DMS153 treated with DMSO at 0.1 percent for 48 hours (cell line): ENCODE measurements around the gene MCC.

Source experiments
- DNase-seq: peaks from one replicate; lab custom pipeline; 2025; ENCODE audit not compliant: unreplicated experiment; lab: John Stamatoyannopoulos, UW

MCC gene

DNA sequence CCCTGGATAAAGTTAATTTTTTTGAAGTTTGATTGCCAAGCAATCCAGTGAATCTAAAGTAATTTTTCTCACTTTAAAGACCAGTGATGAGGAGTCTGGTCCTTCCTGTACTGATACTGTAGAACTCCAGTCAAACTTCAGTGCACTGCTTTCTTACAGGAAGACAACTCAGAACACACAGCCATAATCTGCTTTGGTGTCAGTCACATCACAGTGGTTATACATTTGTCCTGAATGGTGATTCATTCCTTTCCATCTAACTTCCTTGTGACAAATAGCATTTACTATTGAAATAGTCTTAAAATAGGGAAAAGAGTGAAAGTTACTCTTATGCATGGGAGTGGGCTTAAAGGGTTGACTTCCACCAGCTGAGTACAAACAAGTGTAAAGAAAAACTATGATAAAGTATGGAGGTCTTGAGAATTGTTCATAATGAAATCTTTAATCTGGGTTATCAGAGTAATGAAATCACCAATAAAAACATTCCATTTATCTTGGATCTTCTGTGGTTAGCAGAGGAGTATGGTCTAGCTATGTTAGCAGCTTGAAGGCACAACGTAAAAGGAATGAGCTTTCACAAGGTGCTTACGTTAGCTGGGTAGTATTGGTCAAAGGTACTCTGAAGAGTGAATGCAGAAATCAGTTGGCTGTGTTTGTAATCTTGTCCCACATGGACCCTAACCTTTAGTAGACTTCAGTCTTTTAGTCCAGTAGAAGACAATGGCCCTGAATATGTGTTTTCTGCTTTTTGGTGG is 470.2 kb downstream of the MCC start:
- no peak for DNase-seq

- no peak for DNase-seq
Measured at GRCh38 chr5:113005454-113005853, 482.8 kb downstream of the MCC start.

DNA sequence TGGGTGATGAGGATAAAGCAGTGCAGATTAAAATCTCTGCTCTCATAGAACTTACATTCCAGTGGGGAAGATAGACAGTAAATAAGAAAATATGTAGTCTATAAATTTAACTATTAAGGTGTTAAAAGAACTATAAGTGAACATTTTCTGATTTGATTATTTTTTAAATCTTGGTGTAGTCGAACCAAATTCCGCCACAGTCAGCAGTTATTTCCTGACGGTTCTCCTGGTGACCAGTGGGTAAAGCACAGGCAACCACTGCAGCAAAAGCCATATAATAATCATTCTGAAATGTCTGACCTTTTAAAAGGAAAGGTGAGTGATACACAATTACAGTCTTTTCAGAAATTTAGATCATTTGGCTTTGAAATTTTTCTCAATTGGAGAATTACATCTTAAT is 484.5 kb downstream of the MCC start:
- no peak for DNase-seq

GRCh38 chr5:113002423-113002822 is 485.8 kb downstream of the MCC start:
- DNase-seq = no peak

DNA sequence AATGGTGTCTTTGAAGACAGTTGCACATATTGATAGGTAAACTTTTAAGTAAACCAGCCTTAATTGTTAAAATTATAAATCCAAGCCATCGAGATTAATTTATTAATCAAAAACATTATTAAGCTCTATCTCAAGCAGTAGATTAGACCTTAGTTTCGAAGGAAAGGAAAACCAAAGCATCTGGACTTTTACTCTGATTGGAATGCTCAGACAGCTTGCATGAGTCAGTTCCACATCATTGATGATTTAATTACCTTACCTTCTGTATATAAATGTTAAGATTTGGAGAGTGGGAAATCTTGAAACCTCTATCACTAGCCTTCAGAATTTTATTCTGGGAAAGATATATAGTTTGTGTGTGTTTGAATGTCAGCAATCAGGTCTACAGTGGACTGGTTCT is 487.8 kb downstream of the MCC start:
- no peak for DNase-seq

GRCh38 chr5:112998296-112998695 is 490.0 kb downstream of the MCC start:
- DNase-seq = no peak

DNA sequence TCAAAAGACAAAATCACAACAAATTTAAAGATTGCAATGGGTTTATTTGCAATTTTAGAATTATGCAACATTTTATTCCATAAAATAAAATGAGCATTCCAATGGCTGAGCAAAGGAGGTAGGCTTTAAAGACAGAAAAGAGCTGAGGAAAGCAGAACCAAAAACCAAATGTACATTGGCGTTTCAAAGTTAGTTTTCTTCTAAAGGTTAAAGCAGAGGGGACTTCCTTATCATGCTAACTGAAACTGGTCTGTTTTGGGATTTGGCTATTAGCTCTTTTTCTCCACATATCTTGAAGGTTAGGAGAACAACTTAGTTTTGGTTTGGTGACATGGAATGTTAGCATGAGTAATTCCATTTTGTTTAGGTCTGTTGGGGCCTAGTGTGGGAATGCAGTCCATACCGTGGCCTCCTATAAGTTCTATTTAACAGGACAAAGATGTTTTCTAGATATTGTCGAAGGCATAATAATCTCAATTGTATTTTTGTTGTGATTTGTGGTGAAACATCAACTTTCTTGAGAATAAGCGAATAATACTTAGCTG is 491.4 kb downstream of the MCC start:
- DNase-seq = no peak

GRCh38 chr5:112995764-112996618 is 492.3 kb downstream of the MCC start:
- DNase-seq = no peak

GRCh38 chr5:112986224-112986623 is 502.0 kb downstream of the MCC start:
- no peak for DNase-seq

DNA sequence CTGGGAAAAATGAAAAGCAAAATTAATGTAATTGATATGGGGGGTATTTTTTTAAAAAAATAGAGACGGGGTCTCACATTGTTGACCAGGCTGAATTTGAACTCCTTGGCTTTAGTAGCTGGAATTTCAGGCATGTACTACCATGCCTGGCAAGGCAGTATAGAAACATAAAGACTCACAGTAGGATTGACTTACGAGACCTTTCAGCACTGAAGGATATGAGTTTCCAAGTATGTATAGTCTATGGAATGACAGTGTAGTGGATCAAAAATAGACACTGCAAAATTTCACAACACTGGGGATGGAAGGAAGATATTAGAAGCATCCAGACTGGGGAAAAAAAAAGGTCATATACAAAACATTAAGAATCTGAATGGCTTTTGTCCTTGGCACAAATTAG is 504.9 kb downstream of the MCC start:
- no peak for DNase-seq

DNA sequence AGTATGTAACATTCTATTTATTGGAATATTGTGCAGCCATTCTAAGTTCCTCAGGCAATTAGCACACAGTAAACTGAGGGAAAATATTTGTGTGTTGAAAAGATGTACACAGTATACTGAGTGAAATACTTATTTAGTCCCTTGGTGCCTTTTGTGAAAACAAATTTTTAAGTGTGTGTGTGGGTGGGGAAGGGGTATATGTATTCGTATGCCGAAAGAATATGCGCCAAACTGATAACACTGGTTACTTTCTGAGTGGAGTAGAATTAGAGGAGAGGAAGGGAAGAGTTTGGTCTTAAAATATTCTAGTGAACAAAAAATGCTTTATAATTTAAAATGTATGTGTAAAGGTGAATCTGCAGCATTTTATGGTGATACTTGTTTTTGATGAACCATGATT is 508.5 kb downstream of the MCC start:
- DNase-seq = no peak

- DNase-seq = no peak
Measured at GRCh38 chr5:112978836-112979235, 509.4 kb downstream of the MCC start.

DNA sequence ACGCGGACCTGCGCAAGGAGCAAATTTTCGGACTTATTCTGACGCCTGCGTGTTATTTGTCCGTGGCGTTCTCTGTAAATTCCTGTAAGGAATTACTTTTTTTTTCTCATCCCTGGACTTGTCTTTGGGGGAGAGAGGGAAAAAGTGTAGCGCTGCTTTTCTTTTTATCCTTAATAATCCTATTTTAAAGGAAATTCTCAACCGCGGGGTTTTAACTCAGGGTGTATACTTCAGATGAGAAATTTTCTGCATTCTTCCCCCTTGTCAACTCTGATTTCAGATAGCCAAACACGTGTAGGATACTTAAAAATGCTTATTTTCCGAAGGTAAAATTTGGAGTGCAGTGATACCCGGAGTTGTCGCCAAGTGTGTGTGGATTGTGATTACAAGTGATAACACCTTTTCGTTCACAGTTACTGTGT is 510.8 kb downstream of the MCC start:
- DNase-seq = no peak

- peak; percentile 84 for DNase-seq
Measured at GRCh38 chr5:112976432-112977309, 511.6 kb downstream of the MCC start, which contains the start of gene DCP2. Gene DCP2, plus strand, starts transcription at chr5:112976798. Its CDS starts 136 bp downstream, at chr5:112976934.

DNA sequence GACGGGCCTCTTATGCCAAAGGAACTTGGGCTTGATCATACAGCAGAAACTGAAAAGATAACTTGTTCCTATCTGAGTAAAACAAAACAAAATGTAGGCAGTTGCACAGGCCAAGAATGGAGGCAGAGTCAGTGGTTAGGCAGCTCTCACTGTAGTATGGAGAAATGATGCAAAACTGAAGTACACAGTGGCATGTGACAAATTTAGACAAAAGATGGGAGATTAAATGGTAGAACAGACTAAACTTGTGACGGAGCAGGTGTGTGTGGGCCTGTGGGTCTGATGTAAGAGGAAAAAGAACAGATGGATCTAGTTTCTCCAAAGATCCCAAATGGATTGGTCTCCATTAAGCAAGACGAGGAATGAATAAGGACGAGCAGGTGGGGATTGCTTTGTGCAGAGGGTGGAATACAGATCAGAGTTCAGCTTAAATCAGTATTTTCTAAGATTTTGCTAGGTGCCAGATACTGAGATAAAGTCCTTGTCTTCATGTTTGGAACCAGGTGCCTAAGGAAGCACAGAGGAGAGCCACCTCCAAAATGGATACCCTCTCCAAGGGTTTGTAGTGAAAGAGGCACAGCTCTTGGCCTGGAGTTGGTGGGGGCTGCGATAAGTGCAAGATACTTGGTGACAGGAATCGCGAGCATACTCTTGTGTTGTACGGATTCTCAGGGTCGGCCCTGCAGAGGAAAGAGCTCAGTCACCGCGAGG is 512.4 kb downstream of the MCC start:
- DNase-seq = peak; percentile 47

DNA sequence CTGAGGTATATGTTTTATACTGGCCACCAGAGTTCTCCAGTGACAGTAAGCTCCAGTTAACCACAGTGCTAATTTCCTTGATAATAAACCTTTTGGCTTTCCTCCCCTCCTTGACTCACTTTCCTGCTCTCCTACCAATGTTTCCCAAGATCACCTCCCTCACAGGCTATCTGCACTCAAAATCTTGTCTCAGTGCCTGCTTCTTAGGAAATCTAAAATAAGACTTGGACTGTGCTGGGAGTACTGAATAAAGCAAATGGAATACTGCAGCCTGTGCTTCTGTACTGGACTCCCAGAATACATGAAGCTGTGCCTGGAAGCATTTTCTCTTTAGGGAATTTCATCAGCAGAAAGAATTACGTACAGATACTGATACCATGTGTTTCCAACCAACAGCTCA is 513.4 kb downstream of the MCC start:
- DNase-seq = no peak

DNA sequence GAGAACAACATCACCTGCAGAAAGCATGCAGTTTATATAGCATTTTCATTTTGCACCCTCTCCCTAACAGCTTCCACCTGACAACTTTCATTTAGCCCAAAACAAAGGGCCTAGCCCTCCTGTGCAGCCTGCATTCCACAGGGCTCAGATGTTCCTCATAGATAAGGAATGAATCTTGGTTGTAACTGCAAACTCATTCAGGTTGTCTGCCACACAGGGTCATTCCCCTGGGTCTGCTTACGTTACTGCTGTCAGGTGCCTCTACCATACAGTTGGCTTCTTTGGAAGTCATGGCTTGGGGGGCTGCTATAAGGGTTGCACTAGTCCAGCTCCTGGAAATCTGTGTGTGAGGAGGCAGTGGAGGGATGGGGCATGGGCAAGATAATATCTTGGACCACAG is 514.3 kb downstream of the MCC start:
- no peak for DNase-seq

DNA sequence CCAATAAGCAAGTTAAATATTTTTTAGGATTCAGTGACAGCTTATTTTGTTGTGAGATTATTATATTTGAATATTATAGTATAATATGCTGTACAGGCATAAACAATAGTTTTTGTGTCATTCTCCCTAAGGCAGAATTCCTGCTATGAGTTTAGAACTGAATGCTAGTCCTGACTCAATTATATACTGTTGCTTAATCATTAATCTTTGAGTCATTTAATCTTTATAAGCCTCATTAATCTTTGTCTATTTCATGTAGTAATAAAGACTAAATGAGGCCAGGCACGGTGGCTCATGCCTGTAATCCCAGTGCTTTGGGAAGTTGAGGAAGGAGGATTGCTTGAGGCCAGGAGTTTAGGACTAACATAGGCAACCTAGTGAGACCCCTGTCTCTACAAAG is 515.2 kb downstream of the MCC start:
- DNase-seq = no peak
